T-helper 1 cell treated with Interleukin-12 subunit alpha and Interleukin-12 subunit beta and Interleukin-4 antibody, amounts not matched to agents 30 μg/mL and 1 μg/mL, for 36 hours (primary cell): ENCODE results near the gene GSTM2.

Experiments
- H3K27ac Mint-ChIP-seq: one replicate; pipeline ENCODE4 v1.8.0; 2021; ENCODE audit warnings: mild to moderate bottlenecking, mixed read lengths
- H3K27me3 Mint-ChIP-seq: one replicate; pipeline ENCODE4 v1.8.0; 2021; ENCODE audit warnings: low read depth, mixed read lengths
- H3K36me3 Mint-ChIP-seq: one replicate; pipeline ENCODE4 v1.8.0; 2021; ENCODE audit warnings: low read depth, mixed read lengths
- H3K4me1 Mint-ChIP-seq: one replicate; pipeline ENCODE4 v1.8.0; 2021; ENCODE audit warnings: low read depth, mixed read lengths
- H3K4me3 Mint-ChIP-seq: one replicate; pipeline ENCODE4 v1.8.0; 2021; ENCODE audit warnings: mild to moderate bottlenecking, moderate library complexity, mixed read lengths
- H3K9me3 Mint-ChIP-seq: one replicate; pipeline ENCODE4 v1.8.0; 2021; ENCODE audit warnings: mixed read lengths

The GSTM2 gene

DNA sequence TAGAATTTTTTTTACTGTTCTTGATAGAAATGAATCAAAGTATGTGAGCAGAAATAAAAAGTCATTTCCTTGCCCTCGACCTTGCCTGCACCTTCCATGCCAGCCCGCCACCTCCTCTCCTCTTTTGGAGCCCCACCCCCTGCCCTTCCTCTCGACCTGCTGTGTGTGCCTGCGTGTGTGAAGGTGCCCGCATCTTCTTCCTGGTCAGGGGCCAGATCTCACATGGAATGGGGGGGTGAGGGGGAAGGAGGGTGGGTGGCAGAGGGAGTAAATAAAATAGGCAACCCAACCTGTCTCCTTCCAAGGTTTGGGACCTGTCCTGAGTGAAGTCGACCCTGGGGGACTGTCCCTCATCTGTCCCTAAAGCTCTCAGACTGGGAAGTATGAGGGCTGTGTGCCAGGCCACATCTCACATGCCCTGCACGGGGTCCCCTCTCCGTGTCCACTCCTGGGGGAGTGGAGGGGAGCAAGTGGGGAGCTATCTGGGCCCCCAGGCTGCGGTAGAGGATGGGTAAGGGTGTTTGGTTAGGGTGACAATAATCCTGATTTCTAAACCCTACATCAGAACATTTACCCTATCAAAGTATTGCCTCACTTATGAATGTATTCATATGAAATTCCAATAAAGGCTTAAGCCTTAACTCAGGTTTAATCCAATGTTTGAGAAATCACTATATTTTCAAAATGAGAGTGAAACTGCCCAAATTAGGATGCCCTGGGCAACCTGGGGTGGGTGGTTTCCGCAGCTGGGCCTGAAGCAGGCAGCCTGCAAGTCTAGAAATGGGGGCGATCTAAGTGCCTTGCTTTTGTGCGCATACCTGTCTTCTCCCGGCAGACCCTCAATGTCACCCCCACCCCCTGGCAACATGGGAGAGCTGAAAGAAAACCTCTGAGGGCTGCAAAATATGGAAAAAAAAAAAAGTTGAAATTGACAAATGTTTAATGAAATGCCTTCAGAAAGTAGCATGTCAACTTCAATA lies 32.8 kb upstream of the GSTM2 start:
- H3K27ac Mint-ChIP-seq = no peak overlapping the region
- peaks cover 5% of the 10 kb centered on the region for H3K27me3 Mint-ChIP-seq
- H3K9me3 Mint-ChIP-seq = no peaks in the 10 kb centered on the region
- peaks cover 2% of the 10 kb centered on the region for H3K36me3 Mint-ChIP-seq
- peaks cover 10% of the 10 kb centered on the region for H3K4me1 Mint-ChIP-seq
- H3K4me3 Mint-ChIP-seq = no peak overlapping the region

DNA sequence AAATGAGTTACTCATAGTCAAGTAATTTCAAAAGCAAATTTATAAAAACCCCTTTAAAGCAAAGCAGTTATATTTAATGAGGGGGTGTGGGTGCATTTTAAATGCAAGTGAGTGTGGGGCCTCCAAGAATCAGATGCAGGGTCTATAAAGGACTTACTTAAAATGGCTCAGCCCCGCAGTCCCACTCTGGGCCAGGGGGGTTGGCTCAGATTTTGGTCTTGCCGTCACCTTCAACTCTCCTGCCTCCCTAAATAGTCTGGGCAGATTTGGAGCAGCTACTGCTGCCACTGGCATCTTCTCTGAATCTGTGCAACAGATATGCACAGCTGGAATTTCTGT lies 32.0 kb upstream of the GSTM2 start:
- Mint-ChIP-seq H3K36me3 (peaks cover 2% of the 10 kb centered on the region), H3K4me3 (no peak overlapping the region), H3K9me3 (no peaks in the 10 kb centered on the region), H3K27me3 (peaks cover 7% of the 10 kb centered on the region), H3K27ac (no peak overlapping the region), H3K4me1 (peaks cover 13% of the 10 kb centered on the region)

DNA sequence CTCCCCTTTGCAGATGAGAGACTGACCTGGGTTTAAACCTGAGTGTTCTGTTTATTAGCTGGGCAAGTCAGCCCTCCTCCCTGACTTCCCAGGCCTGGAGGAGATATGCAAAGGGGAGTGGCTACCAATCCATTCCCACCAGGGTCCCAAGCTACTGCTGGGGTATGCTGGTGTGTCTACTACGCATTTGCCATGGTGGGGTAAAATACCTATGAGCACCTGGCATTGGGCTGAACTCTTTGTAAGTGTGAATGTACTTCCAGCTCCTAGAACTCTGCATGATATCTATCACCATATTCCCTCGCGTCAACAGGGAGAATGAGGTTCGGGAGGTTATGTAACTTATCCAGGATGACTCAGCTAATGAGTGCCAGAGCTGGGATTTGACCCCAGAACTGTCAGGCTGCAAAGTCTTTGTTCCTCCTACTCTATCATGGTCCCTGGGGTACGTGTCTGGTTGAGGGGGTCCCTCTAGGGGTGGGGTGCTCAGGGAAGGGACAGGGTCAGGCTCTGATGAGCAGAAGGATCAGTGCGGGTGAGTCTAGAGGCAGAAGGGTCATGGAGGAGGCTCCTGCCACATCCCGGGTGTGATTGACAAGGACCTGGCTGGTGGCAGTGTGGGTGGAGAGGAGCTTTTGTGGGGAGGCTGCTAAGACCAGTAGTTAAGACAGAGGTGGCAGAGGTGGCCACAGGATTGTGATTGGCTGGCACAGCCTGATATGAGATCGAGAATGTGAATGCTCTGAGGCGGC lies 31.5 kb upstream of the GSTM2 start:
- H3K4me1 Mint-ChIP-seq = peaks cover 13% of the 10 kb centered on the region
- no peak overlapping the region for H3K4me3 Mint-ChIP-seq

DNA sequence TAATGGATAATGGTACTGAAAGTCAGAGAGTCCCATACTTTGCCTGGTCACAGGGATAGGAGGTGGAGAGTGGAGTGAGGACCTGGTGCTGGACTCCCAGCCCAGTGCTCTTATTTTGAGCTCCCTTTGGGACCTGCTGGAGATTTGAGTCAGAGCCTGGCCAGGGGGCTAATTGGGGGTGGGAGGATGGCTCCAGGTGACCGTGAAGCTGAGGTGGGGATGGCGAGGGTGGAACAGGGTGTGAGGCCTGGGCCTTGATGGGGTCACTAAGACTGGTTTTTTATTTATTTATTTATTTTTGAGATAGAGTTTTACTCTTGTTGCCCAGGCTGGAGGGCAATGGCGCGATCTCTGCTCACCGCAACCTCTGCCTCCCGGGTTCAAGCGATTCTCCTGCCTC lies 30.4 kb upstream of the GSTM2 start:
- peaks cover 7% of the 10 kb centered on the region for H3K27me3 Mint-ChIP-seq
- no peaks in the 10 kb centered on the region for H3K36me3 Mint-ChIP-seq
- H3K4me3 Mint-ChIP-seq = no peak overlapping the region
- no peak overlapping the region for H3K27ac Mint-ChIP-seq
- no peaks in the 10 kb centered on the region for H3K9me3 Mint-ChIP-seq
- peaks cover 13% of the 10 kb centered on the region for H3K4me1 Mint-ChIP-seq

More for the DNA sequence above, 31.5 kb upstream of the GSTM2 start:
- Mint-ChIP-seq H3K9me3 (no peaks in the 10 kb centered on the region), H3K36me3 (peaks cover 2% of the 10 kb centered on the region), H3K27me3 (peaks cover 7% of the 10 kb centered on the region), H3K27ac (no peak overlapping the region)

DNA sequence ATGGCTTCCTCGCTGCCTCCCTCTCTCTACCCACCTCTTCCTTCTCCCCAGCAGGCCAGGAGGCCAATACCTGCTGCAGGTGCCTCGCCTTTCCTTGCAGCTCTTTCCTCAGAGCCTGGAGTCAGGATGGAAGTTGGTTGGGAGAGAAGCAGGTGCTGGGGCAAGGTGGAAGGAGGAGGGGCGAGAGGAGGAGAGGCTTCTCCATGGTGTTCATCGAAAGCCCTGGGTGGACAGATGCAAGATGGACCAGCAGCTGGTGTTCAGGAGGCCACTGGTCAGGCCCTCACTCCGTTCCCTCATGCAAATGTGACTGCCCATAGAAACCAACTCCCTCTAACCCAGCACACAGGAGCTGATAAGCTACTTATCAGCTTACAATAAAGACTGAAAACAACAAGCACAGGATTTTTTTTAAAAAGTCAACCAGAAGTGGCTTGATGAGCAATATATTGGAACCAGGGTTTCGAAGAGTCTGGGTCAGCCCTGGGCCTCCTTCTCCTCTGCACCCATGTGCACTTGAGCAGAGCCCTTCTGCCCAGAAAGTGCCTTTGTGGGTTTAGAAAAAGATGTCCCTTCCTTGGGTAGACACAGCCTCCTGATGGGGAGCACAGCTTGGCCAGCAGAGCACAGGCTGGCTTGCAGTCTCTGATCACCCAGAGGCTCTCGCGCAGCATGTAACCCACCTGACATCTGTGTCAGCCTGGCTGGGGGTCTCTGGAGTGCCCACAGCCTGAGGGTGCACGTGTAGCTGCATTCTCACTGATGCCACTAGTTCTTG lies 28.6 kb upstream of the GSTM2 start:
- peaks cover 7% of the 10 kb centered on the region for H3K27me3 Mint-ChIP-seq
- no peaks in the 10 kb centered on the region for H3K9me3 Mint-ChIP-seq
- H3K4me1 Mint-ChIP-seq = peaks cover 19% of the 10 kb centered on the region
- H3K4me3 Mint-ChIP-seq = no peak overlapping the region
- no peaks in the 10 kb centered on the region for H3K36me3 Mint-ChIP-seq
- H3K27ac Mint-ChIP-seq = no peak overlapping the region

DNA sequence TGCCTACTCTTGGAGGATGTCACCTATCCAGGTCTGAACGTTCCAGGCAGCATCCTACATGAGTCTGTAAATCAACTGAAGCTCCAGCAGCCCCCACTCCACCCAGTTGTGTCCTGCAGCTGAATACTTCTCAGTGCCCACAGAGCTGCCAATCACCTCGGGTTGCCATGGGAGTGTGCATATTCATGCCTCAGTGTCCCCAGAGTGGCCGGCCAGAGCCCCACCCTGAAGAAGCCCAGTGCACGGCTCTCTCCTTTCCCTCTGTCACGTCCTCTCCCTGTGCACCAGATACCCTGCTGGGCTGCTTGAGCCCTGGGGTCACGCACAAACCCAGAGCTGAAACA lies 28.0 kb upstream of the GSTM2 start:
- H3K27ac Mint-ChIP-seq = no peak overlapping the region

DNA sequence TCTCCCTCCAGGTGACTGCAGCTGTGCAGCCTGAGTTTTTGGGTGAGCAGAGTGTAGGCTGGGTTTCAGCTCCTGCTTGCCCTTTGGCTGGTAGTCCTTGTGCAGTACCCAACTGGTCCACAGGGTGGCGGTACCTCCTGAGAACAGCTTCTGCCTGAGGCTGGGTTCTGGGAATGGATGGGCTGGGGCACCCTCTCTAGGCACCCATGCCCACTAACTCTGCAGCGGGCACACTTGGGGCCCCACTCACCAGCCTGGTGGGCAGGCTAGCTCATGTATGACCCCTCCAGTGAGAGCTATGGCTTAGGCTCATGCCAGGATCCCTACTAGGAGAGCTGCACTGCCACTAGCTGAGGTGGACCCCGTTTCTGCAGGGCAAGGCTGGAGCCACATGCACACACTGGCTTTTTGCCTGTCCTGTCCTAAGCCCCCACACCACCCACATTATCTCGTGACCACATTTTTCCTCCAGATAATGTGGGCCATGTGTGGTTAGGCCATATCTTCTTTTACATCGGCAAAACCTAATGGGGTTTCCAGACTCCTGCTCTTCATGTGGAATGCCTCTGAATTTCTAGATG lies 27.5 kb upstream of the GSTM2 start:
- H3K4me1 Mint-ChIP-seq = peaks cover 11% of the 10 kb centered on the region
- no peaks in the 10 kb centered on the region for H3K36me3 Mint-ChIP-seq
- H3K27me3 Mint-ChIP-seq = peaks cover 7% of the 10 kb centered on the region
- no peak overlapping the region for H3K4me3 Mint-ChIP-seq
- H3K27ac Mint-ChIP-seq = no peak overlapping the region
- no peaks in the 10 kb centered on the region for H3K9me3 Mint-ChIP-seq

More for the DNA sequence above, 28.0 kb upstream of the GSTM2 start:
- no peak overlapping the region for H3K4me3 Mint-ChIP-seq
- no peaks in the 10 kb centered on the region for H3K36me3 Mint-ChIP-seq
- H3K9me3 Mint-ChIP-seq = no peaks in the 10 kb centered on the region
- peaks cover 7% of the 10 kb centered on the region for H3K27me3 Mint-ChIP-seq
- peaks cover 13% of the 10 kb centered on the region for H3K4me1 Mint-ChIP-seq

DNA sequence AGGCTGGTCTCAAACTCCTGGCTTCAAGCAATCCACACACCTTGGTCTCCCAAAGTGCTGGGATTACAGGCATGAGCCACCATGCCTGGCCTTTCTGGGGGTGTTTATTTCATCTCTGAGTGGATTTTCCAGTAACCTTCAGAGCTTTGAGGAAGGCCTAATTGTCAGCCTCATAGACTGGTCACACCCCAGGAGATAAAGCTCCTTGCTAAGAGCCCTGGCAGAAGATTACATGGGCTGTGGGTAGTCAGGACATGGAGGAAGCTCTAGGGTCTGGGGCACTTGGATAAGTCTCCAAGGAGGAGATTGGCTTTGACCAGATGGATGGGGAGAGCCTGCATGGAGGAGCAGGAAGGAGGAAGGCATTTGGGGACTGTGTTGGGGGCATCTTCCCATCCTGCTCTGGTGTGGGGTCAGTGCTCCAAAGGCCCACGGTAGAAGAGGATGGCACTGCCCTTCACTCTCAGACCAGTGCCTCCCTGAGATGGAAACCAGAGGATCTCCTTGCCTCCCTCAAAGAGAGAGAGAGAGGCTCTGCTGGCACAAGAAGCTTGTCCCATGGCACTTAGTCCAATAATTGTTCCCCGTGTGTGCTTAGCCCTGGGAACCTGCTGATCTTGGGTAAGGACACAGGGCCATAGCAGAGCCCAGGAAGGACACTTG lies 26.6 kb upstream of the GSTM2 start:
- Mint-ChIP-seq H3K9me3 (no peaks in the 10 kb centered on the region), H3K27ac (no peak overlapping the region), H3K4me3 (no peak overlapping the region), H3K36me3 (no peaks in the 10 kb centered on the region), H3K4me1 (peaks cover 11% of the 10 kb centered on the region), H3K27me3 (peaks cover 10% of the 10 kb centered on the region)

DNA sequence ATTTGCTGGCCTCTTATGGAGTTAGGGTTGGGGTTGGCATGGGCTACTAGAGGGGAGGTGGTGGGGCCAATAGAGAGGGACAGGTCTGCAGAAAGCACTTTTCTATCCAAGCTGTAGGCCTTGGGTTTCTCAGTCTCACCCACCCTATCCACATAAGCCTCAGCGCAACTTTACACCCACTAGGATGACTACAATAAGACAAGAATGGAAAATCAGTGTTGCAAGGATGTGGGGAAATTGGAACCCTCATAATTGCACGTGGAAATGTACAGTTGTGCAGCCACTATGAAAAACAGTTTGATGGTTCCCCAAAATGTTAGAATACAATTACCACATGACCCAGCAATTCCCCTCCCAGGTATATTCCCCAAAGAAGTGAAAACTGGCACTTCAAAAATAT lies 26.0 kb upstream of the GSTM2 start:
- peaks cover 11% of the 10 kb centered on the region for H3K4me1 Mint-ChIP-seq

DNA sequence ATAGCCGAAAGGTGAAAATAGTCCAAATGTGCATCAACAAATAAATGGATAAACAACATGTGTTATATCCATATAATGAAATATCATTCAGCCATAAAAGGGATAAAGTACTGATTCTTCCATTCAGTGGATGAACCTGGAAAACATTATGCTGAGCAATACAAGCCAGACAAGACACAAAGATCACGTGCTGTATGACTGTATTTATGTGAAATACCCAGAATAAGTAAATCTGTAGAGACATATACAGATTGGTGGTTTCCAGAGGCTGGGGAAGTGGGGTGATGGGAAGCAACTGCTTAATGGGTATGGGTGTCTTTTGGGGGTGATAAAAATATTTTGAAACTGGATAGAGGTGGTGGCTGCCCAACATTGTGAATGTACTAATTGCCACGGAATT lies 25.2 kb upstream of the GSTM2 start:
- Mint-ChIP-seq H3K4me1 (peaks cover 11% of the 10 kb centered on the region), H3K4me3 (no peak overlapping the region), H3K9me3 (no peaks in the 10 kb centered on the region), H3K36me3 (no peaks in the 10 kb centered on the region), H3K27ac (no peak overlapping the region), H3K27me3 (peaks cover 15% of the 10 kb centered on the region)

More for the DNA sequence above, 26.0 kb upstream of the GSTM2 start:
- Mint-ChIP-seq H3K4me3 (no peak overlapping the region), H3K27ac (no peak overlapping the region), H3K36me3 (no peaks in the 10 kb centered on the region), H3K27me3 (peaks cover 11% of the 10 kb centered on the region), H3K9me3 (no peaks in the 10 kb centered on the region)

DNA sequence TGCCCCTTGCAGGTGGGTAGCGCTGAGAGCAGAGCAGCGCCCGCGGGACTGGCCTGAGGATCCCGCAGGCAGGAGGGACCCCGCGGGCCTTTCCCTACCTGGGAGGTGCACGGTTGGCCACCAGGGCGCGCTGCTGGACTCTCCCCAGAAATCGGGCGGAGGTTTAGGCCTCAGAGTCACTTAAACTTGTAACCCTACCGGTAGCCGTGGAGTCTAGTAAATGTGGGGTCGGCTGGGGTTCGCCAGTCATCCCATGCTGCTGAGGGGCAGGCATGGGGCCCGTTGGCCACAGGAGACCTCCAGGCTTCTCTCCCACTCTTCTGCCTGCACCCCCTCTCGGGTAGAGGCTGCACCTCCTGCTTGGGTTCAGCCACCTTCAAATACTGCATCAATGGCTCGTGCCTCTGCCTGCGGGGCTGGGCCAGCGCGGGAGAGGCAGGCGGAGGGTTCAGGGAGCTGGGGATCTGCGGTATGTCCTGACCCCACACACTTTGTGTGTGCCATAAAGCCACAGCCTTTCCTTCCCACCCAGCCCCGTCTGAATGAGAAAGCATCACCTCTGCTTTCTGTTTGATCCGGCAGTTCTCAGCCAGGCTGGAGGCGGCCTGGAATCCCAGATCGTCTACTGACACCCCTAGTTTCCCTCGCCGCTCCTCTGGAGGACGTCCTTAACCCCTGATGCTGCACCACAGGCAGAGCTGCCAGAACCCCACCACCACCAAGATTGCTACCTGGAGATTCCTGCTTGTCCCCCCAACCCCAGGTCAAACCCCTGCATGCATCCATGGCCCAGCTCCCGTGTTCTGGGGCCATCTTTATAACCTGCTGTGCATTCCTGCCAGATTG lies 24.2 kb upstream of the GSTM2 start:
- peaks cover 13% of the 10 kb centered on the region for H3K27me3 Mint-ChIP-seq
- no peaks in the 10 kb centered on the region for H3K9me3 Mint-ChIP-seq
- peaks cover 11% of the 10 kb centered on the region for H3K4me1 Mint-ChIP-seq
- no peak overlapping the region for H3K27ac Mint-ChIP-seq
- H3K4me3 Mint-ChIP-seq = no peak overlapping the region
- no peaks in the 10 kb centered on the region for H3K36me3 Mint-ChIP-seq

DNA sequence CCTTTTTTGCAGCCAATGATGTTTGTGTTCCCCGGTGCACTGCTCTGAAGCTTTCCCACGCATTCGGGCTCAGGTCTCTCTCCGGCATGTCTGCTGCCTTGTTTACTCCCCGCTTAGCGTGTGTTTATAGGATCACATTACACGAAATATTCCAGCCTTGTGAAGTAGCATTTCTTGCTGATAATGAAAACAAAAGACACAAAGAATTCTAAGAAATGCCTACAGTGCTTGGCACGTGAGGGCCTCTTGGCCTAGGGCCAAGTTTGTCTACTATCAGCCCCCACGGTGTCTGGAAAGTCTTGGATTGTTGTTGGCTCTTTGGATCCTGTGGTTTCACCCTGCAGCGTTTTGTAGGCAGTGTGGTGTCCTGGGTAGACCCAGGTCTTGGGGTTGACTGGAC lies 23.2 kb upstream of the GSTM2 start:
- Mint-ChIP-seq H3K27ac (no peak overlapping the region), H3K4me1 (peaks cover 14% of the 10 kb centered on the region), H3K9me3 (no peaks in the 10 kb centered on the region), H3K4me3 (no peak overlapping the region), H3K36me3 (no peaks in the 10 kb centered on the region), H3K27me3 (peaks cover 13% of the 10 kb centered on the region)

DNA sequence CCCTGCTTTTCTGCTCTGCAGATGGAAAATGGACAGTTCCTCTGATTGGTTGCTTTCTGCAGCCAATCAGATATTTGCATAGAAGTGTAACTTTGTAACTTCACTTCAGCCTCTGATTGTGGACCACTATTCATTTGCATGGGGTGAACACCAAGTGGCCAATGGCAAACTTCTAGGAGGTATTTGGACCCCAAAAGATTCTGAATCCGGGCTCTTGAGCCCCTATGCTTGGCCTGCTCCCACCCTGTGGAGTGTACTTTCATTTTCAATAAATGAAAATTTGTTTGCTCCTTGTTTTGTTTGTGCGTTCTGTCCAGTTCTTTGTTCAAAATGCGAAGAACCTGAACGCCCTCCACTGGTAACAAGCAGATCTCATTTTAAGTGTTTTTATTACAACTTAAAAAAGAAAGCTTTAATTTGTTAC lies 18.4 kb upstream of the GSTM2 start:
- H3K4me3 Mint-ChIP-seq = no peak overlapping the region
- H3K27ac Mint-ChIP-seq = no peak overlapping the region
- peaks cover 49% of the 10 kb centered on the region for H3K27me3 Mint-ChIP-seq
- H3K4me1 Mint-ChIP-seq = peaks cover 4% of the 10 kb centered on the region
- no peaks in the 10 kb centered on the region for H3K9me3 Mint-ChIP-seq
- H3K36me3 Mint-ChIP-seq = no peaks in the 10 kb centered on the region
